ENCODE results near the gene LCN6.

GRCh38 chr9:136735812-136736480, 12.4 kb downstream of the LCN6 start:
- TF ChIP-seq CTCF (IDR thresholded peaks at IDR 0.05) (no peak), POLR2A (IDR thresholded peaks at IDR 0.05) (no peak)
